GM12878 (cell line): ENCODE data around the gene SLC9C1. TPM values are rescaled to one million over a fixed set of nuclear protein-coding genes. Genes with fewer than 3 reads are reported as not detected.

Experiments used
- ATAC-seq: fragments of 200-7000 bp; cut with Tn5 transposase; 3 replicates; pipeline ENCODE4 v1.9.1; 2020; ENCODE audit warnings: mild to moderate bottlenecking, moderate library complexity
- BruUV-seq: library from RNA; stranded (reverse); fragments of 400-500 nt; replicated peaks from 2 replicates; lab custom pipeline; 2021; lab: Mats Ljungman, UMichigan
- CTCF ChIA-PET: fragments of 300-600 bp; sonication (Branson Sonifier 250); formaldehyde crosslinking; extraction: SDS; loops from one replicate; lab custom pipeline; 2021; ENCODE audit warnings: inconsistent platforms; lab: Yijun Ruan, JAX
- POLR2A ChIA-PET: fragments of 350-600 bp; formaldehyde crosslinking; extraction: SDS; loops from one replicate; lab custom pipeline; 2021; ENCODE audit warnings: inconsistent platforms; lab: Charles Lee
- RAD21 ChIA-PET: fragments of 300-600 bp; sonication (Branson Sonifier 250); formaldehyde crosslinking; loops from one replicate; lab custom pipeline; 2023; ENCODE audit warnings: antibody characterized with exemption; ENCODE audit not compliant: unreplicated experiment; lab: Charles Lee
- SMC1A ChIA-PET: fragments of 300-600 bp; sonication (Branson Sonifier 250); formaldehyde crosslinking; loops from one replicate; lab custom pipeline; 2023; ENCODE audit not compliant: unreplicated experiment, uncharacterized antibody; lab: Charles Lee
- DNase-seq: peaks from one replicate; pipeline ENCODE4 v3.0.0-alpha.2; 2011; ENCODE audit warnings: low read depth, low spot score
- FAIRE-seq: peaks from 3 replicates; lab custom pipeline; 2011; peaks lifted over from hg19 to GRCh38; lab: Jason Lieb, UNC
- H2AFZ ChIP-seq: 2 replicates; pipeline ENCODE4 v1.6.0; 2011; ENCODE audit warnings: low read depth, low read length, control low read depth; ENCODE audit not compliant: control insufficient read depth
- H3K27ac ChIP-seq: 2 replicates; pipeline ENCODE4 v1.5.1; 2011; ENCODE audit warnings: control low read depth; ENCODE audit not compliant: control insufficient read depth, insufficient read depth
- H3K27me3 ChIP-seq, 2 experiments: replicated peaks in 1 of 2; 2 replicates each; pipeline versions ENCODE4 v1.6.0 to v1.6.1; 2011; ENCODE audit warnings: low read length in 1 of 2; ENCODE audit not compliant: control insufficient read depth in 2 of 2, insufficient read depth in 2 of 2
- H3K36me3 ChIP-seq, 2 experiments: 2 replicates each; pipeline ENCODE4 v1.5.1; 2011; ENCODE audit warnings: low read length in 1 of 2; ENCODE audit not compliant: control insufficient read depth in 2 of 2, insufficient read depth in 2 of 2
- H3K4me1 ChIP-seq: 2 replicates; pipeline ENCODE4 v1.6.1; 2011; ENCODE audit warnings: mild to moderate bottlenecking, low read length, moderate library complexity, mixed read lengths; ENCODE audit not compliant: control insufficient read depth, insufficient read depth
- H3K4me2 ChIP-seq: 2 replicates; pipeline ENCODE4 v1.6.0; 2011; ENCODE audit warnings: control low read depth; ENCODE audit not compliant: control insufficient read depth, insufficient read depth
- H3K4me3 ChIP-seq: fragments of 200-600 bp; sonication (generic); 2 replicates; pipeline ENCODE4 v1.5.1; 2016
- H3K79me2 ChIP-seq: 2 replicates; pipeline ENCODE4 v1.6.0; 2011; ENCODE audit warnings: low read length; ENCODE audit not compliant: control insufficient read depth, insufficient read depth
- H3K9ac ChIP-seq: 2 replicates; pipeline ENCODE4 v1.8.0; 2011; ENCODE audit warnings: low read length, control low read depth, mixed read lengths; ENCODE audit not compliant: control insufficient read depth, insufficient read depth
- H3K9me3 ChIP-seq: replicated peaks from 3 replicates; pipeline ENCODE4 v1.5.1; 2011; ENCODE audit warnings: mild to moderate bottlenecking, low read length; ENCODE audit not compliant: control insufficient read depth, insufficient read depth
- H4K20me1 ChIP-seq: 2 replicates; pipeline ENCODE4 v1.6.0; 2011; ENCODE audit not compliant: control insufficient read depth, insufficient read depth
- ASH2L ChIP-seq: fragments of 300-600, 200-600 bp; sonication (generic); IDR thresholded peaks from 2 replicates; pipeline ENCODE4 v1.6.1; 2017; ENCODE audit warnings: low read depth, mild to moderate bottlenecking, borderline replicate concordance
- ATF7 ChIP-seq: fragments of 450-650 bp; IDR thresholded peaks from 2 replicates; pipeline ENCODE4 v1.6.1; 2016; ENCODE audit warnings: low read depth, mild to moderate bottlenecking
- CHD1 ChIP-seq: IDR thresholded peaks from 2 replicates; pipeline ENCODE4 v1.6.1; 2012; ENCODE audit warnings: low read depth, low read length, improper control_type of control experiment
- DPF2 ChIP-seq: fragments of 450-650 bp; IDR thresholded peaks from 2 replicates; pipeline ENCODE4 v1.6.1; 2017; ENCODE audit warnings: mild to moderate bottlenecking
- IKZF1 ChIP-seq: fragments of 450-650 bp; conservative IDR thresholded peaks from 2 replicates; pipeline ENCODE4 v1.6.1; 2017; ENCODE audit warnings: antibody characterized with exemption, mild to moderate bottlenecking
- KLF5 ChIP-seq: fragments of 450-650 bp; IDR thresholded peaks from 2 replicates; pipeline ENCODE4 v1.6.1; 2014; ENCODE audit warnings: mild to moderate bottlenecking; ENCODE audit not compliant: partially characterized antibody
- MTA2 ChIP-seq: fragments of 450-650 bp; IDR thresholded peaks from 2 replicates; pipeline ENCODE4 v1.6.1; 2016; ENCODE audit warnings: low read depth, mild to moderate bottlenecking, moderate library complexity
- MXI1 ChIP-seq: fragments of 150-350 bp; IDR thresholded peaks from 2 replicates; pipeline ENCODE4 v1.6.1; 2011; ENCODE audit warnings: low read depth, mild to moderate bottlenecking, inconsistent platforms, low read length, improper control_type of control experiment
- PBX3 ChIP-seq: IDR thresholded peaks from 2 replicates; pipeline ENCODE4 v1.6.1; 2011; ENCODE audit warnings: mild to moderate bottlenecking, low read depth, low read length, moderate library complexity; ENCODE audit not compliant: insufficient replicate concordance
- POLR2AphosphoS5 ChIP-seq: IDR thresholded peaks from 2 replicates; pipeline ENCODE4 v1.6.1; 2011; ENCODE audit warnings: mild to moderate bottlenecking, low read length, inconsistent platforms
- POU2F2 ChIP-seq: IDR thresholded peaks from 3 replicates; pipeline ENCODE4 v1.6.1; 2011; ENCODE audit warnings: low read depth, mild to moderate bottlenecking, low read length, borderline replicate concordance
- RELA ChIP-seq: fragments of 450-650 bp; IDR thresholded peaks from 2 replicates; pipeline ENCODE4 v1.8.0; 2014; ENCODE audit warnings: borderline replicate concordance; ENCODE audit not compliant: partially characterized antibody
- YBX1 ChIP-seq: fragments of 450-650 bp; IDR thresholded peaks from 2 replicates; pipeline ENCODE4 v1.6.1; 2016; ENCODE audit warnings: antibody characterized with exemption
- ZBED1 ChIP-seq: IDR thresholded peaks from 2 replicates; pipeline ENCODE4 v1.6.1; 2016; ENCODE audit warnings: borderline replicate concordance
- ZNF592 ChIP-seq: fragments of 450-650 bp; IDR thresholded peaks from 2 replicates; pipeline ENCODE4 v1.6.1; 2017; ENCODE audit warnings: mild to moderate bottlenecking, moderate library complexity
- WGBS: methylation state at CpG from one replicate; pipeline ENCODE4 v1.1.6; 2016; ENCODE audit warnings: low lambda C conversion rate; ENCODE audit not compliant: insufficient replicate concordance, insufficient coverage; ENCODE audit errors: missing lambda C conversion rate; 5-methylcytosine and 5-hydroxymethylcytosine counted together
- in situ Hi-C: fragments of 300-500 bp; cut with MboI; formaldehyde crosslinking; loops from 9 replicates; pipeline ENCODE4 v1.14.3; 2018; ENCODE audit warnings: mixed read lengths
- intact Hi-C: fragments of 100-400 bp; cut with micrococcal nuclease; formaldehyde crosslinking; loops from one replicate; pipeline ENCODE4 v1.14.2; 2022; ENCODE audit not compliant: unreplicated experiment
- polyA plus RNA-seq, 11 experiments: library from polyadenylated mRNA; depleted of rRNA in 4 of 11; unstranded in 6 of 11; stranded (reverse) in 5 of 11; fragments of >200 nt; fragmentation: Nextera tagmentation in 4 of 11; fragmentation: Illumina TruSeq in 1 of 11; extraction: Ambion mirVana in 4 of 11; extraction: Trizol in 1 of 11; gene quantifications; 1 replicate in 1 of 11; 2 replicates in 10 of 11; pipeline versions ENCODE4 v1.2.1 to v1.2.3, GENCODE V29; 2011 to 2016; ENCODE audit warnings: inconsistent platforms in 2 of 11, missing spikeins in 2 of 11, low read depth in 1 of 11
- total RNA-seq, 4 experiments: library from RNA; depleted of rRNA in 3 of 4; stranded (reverse); fragments of >200 nt in 3 of 4; fragmentation: Illumina TruSeq in 1 of 4; extraction: Trizol in 1 of 4; gene quantifications; 2 replicates each; pipeline versions ENCODE4 v1.2.1 to v1.2.3, GENCODE V29; 2013 to 2021
- TF ChIP-seq, protein P1 (sequence below): IDR thresholded peaks from 2 replicates; pipeline ENCODE4 v1.6.1; 2012; ENCODE audit warnings: low read depth, low read length, improper control_type of control experiment
- TF ChIP-seq, protein P2 (sequence below): fragments of 450-650 bp; IDR thresholded peaks from 2 replicates; pipeline ENCODE4 v1.6.1; 2017; ENCODE audit warnings: mild to moderate bottlenecking

Gene SLC9C1
- total and polyA plus RNA-seq, 10 of the 15 experiments (the other 5 are each of a cell fraction or from before 2014, with no cell fraction given): not detected

DNA sequence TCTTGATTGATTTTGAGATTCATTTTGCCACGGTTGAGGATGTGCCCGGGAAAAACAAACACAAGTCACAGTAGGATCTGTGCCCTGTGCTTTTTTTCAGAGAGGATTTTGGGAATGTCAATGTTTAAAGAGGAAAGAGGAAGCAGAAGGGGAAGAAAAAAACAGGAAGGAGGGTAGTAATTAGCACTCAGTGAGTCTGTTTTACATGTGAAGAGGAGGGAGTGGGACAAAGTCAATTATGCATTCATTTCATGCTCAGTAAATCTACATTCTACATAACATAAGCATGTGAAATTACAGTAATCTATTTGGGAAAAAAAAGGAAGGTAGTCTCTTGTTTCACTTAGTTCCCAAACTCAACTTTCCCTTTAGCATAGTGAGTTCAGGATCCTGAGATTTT lies 20.6 kb upstream of the SLC9C1 start:
- POLR2A ChIA-PET: no interaction called here
- SMC1A ChIA-PET: interaction anchor here (1.0 to 1.7 kb wide), 3 partner anchors 11 to 176 kb away, joined by 3 to 5 read pairs (median 4); no protein-coding TSS in a partner anchor
- FAIRE-seq (no peak), ATAC-seq (no peak), DNase-seq (no peak)
- Histone ChIP-seq H3K9ac (no peak overlapping the region), H3K4me2 (no peak overlapping the region), H3K4me3 (no peak overlapping the region), H3K36me3 (no peaks in the 10 kb centered on the region), H3K4me1 (no peaks in the 10 kb centered on the region), H3K27me3 (no peaks in the 10 kb centered on the region), H2AFZ (no peak overlapping the region), H3K79me2 (no peaks in the 10 kb centered on the region), H4K20me1 (no peaks in the 10 kb centered on the region), H3K9me3 (no peaks in the 10 kb centered on the region; the same call in 2 of the 3 replicates), H3K27ac (no peak overlapping the region)
- WGBS: 100% methylated on average over 2 of the region's 2 CpGs
- intact Hi-C loops (no loop called here), in situ Hi-C loops (no loop called here)
- BruUV-seq: no TSS peak
- CTCF ChIA-PET: interaction anchor here (1.2 to 2.3 kb wide), 6 partner anchors 9 to 203 kb away, joined by 3 to 8 read pairs (median 4); partner anchors contain the start of gene SLC9C1
- RAD21 ChIA-PET: interaction anchor here (3.2 kb wide), 1 partner anchor 20 kb away, joined by 12 read pairs; the partner anchor contains the start of gene SLC9C1
- TF ChIP-seq ZNF592 (no peak), DPF2 (no peak), MTA2 (no peak), YBX1 (no peak), ATF7 (no peak), ASH2L (no peak), POU2F2 (no peak), PBX3 (no peak), ZBED1 (no peak), KLF5 (no peak), RELA (no peak), POLR2AphosphoS5 (no peak), MXI1 (no peak), IKZF1 (no peak), CHD1 (no peak)
- TF ChIP-seq, protein P1, sequence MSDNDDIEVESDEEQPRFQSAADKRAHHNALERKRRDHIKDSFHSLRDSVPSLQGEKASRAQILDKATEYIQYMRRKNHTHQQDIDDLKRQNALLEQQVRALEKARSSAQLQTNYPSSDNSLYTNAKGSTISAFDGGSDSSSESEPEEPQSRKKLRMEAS: no peak
- TF ChIP-seq, protein P2, sequence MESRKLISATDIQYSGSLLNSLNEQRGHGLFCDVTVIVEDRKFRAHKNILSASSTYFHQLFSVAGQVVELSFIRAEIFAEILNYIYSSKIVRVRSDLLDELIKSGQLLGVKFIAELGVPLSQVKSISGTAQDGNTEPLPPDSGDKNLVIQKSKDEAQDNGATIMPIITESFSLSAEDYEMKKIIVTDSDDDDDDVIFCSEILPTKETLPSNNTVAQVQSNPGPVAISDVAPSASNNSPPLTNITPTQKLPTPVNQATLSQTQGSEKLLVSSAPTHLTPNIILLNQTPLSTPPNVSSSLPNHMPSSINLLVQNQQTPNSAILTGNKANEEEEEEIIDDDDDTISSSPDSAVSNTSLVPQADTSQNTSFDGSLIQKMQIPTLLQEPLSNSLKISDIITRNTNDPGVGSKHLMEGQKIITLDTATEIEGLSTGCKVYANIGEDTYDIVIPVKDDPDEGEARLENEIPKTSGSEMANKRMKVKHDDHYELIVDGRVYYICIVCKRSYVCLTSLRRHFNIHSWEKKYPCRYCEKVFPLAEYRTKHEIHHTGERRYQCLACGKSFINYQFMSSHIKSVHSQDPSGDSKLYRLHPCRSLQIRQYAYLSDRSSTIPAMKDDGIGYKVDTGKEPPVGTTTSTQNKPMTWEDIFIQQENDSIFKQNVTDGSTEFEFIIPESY: no peak
